OCI-LY3 (cell line): ENCODE measurements around the gene ECHDC1.

Experiments used
- H2AFZ ChIP-seq: fragments of 200-600, 300-600 bp; shearing (Covaris generic); 2 replicates; pipeline ENCODE4 v1.6.0; 2014; ENCODE audit warnings: antibody characterized with exemption, low read depth, low read length
- H3K27ac ChIP-seq: fragments of 200-600, 300-600 bp; sonication (generic); 2 replicates; pipeline ENCODE4 v1.5.1; 2014; ENCODE audit warnings: mild to moderate bottlenecking, low read length, moderate library complexity, mixed read lengths
- H3K27me3 ChIP-seq: fragments of 200-600, 300-600 bp; sonication (generic); 2 replicates; pipeline ENCODE4 v1.6.1; 2014; ENCODE audit warnings: low read depth, low read length, mixed read lengths
- H3K36me3 ChIP-seq: fragments of 200-600, 300-600 bp; sonication (generic); replicated peaks from 2 replicates; pipeline ENCODE3; 2014; ENCODE audit warnings: low read depth, low read length, mixed read lengths
- H3K4me1 ChIP-seq: fragments of 300-600, 200-600 bp; sonication (generic); 2 replicates; pipeline ENCODE4 v1.6.1; 2014; ENCODE audit warnings: low read length, mixed read lengths
- H3K4me2 ChIP-seq: fragments of 200-600, 300-600 bp; sonication (generic); 2 replicates; pipeline ENCODE4 v1.6.1; 2014; ENCODE audit warnings: low read length, mixed read lengths
- H3K4me3 ChIP-seq: fragments of 300-600, 200-600 bp; sonication (generic); 2 replicates; pipeline ENCODE4 v1.5.1; 2014; ENCODE audit warnings: antibody characterized with exemption, mild to moderate bottlenecking, low read length, moderate library complexity
- H3K79me2 ChIP-seq: fragments of 300-600, 200-600 bp; shearing (Covaris generic); 2 replicates; pipeline ENCODE4 v1.6.1; 2014; ENCODE audit warnings: mild to moderate bottlenecking, low read length, mixed read lengths
- H3K9ac ChIP-seq: fragments of 300-600, 200-600 bp; shearing (Covaris generic); 2 replicates; pipeline ENCODE4 v1.6.0; 2014; ENCODE audit warnings: mild to moderate bottlenecking, low read length, moderate library complexity
- H3K9me3 ChIP-seq: fragments of 200-600, 300-600 bp; shearing (Covaris generic); 2 replicates; pipeline ENCODE4 v1.6.1; 2014; ENCODE audit warnings: low read length, mixed read lengths; ENCODE audit not compliant: insufficient read depth
- H4K20me1 ChIP-seq: fragments of 200-600, 300-600 bp; sonication (generic); 2 replicates; pipeline ENCODE4 v1.6.1; 2016; ENCODE audit warnings: low read length, mixed read lengths; ENCODE audit not compliant: insufficient read depth
- CTCF ChIP-seq: fragments of 200-600, 300-600 bp; sonication (generic); IDR thresholded peaks from 2 replicates; pipeline ENCODE4 v1.5.1; 2014; ENCODE audit warnings: antibody characterized with exemption, low read length, low read depth
- EZH2phosphoT487 ChIP-seq: fragments of 200-600 bp; shearing (Covaris generic); IDR thresholded peaks from 2 replicates; pipeline ENCODE4 v1.6.1; 2018; ENCODE audit warnings: antibody characterized with exemption, mixed run types, low read depth

ECHDC1 gene

GRCh38 chr6:127290391-127291265, 52.8 kb downstream of the ECHDC1 start:
- H3K9me3 ChIP-seq = no peaks in the 10 kb centered on the region
- no peaks in the 10 kb centered on the region for H3K79me2 ChIP-seq
- H4K20me1 ChIP-seq = peaks cover 32% of the 10 kb centered on the region
- no peaks in the 10 kb centered on the region for H3K27me3 ChIP-seq
- H3K4me3 ChIP-seq = no peak overlapping the region
- H3K9ac ChIP-seq = no peak overlapping the region
- H3K4me1 ChIP-seq = peaks cover 26% of the 10 kb centered on the region
- H2AFZ ChIP-seq = no peak overlapping the region
- H3K27ac ChIP-seq = no peak overlapping the region
- H3K36me3 ChIP-seq = peaks cover 15% of the 10 kb centered on the region
- peak overlapping the region; percentile 52; the same call in 1 of the 2 replicates for H3K4me2 ChIP-seq
- no peak for TF ChIP-seq CTCF
- TF ChIP-seq EZH2phosphoT487 = no peak

GRCh38 chr6:127289934-127290333, 53.5 kb downstream of the ECHDC1 start:
- TF ChIP-seq EZH2phosphoT487 = no peak
- no peak for TF ChIP-seq CTCF
- no peak overlapping the region for H3K4me3 ChIP-seq
- no peak overlapping the region for H3K27ac ChIP-seq
- peaks cover 15% of the 10 kb centered on the region for H3K36me3 ChIP-seq
- H3K4me2 ChIP-seq = no peak overlapping the region
- H3K27me3 ChIP-seq = no peaks in the 10 kb centered on the region
- H2AFZ ChIP-seq = no peak overlapping the region
- H3K4me1 ChIP-seq = peaks cover 26% of the 10 kb centered on the region
- no peaks in the 10 kb centered on the region for H3K9me3 ChIP-seq
- H4K20me1 ChIP-seq = peaks cover 32% of the 10 kb centered on the region
- no peak overlapping the region for H3K9ac ChIP-seq
- H3K79me2 ChIP-seq = no peaks in the 10 kb centered on the region

GRCh38 chr6:127288705-127289104, 54.7 kb downstream of the ECHDC1 start:
- H3K4me1 ChIP-seq = peaks cover 26% of the 10 kb centered on the region
- no peaks in the 10 kb centered on the region for H3K9me3 ChIP-seq
- peaks cover 18% of the 10 kb centered on the region for H3K36me3 ChIP-seq
- H3K4me2 ChIP-seq = no peak overlapping the region
- TF ChIP-seq CTCF (no peak), EZH2phosphoT487 (no peak)
- no peaks in the 10 kb centered on the region for H3K27me3 ChIP-seq
- no peak overlapping the region for H3K27ac ChIP-seq
- no peak overlapping the region for H3K4me3 ChIP-seq
- H2AFZ ChIP-seq = no peak overlapping the region
- H4K20me1 ChIP-seq = peaks cover 32% of the 10 kb centered on the region
- no peaks in the 10 kb centered on the region for H3K79me2 ChIP-seq
- H3K9ac ChIP-seq = no peak overlapping the region

- H3K27ac ChIP-seq = no peak overlapping the region
- H3K9me3 ChIP-seq = no peaks in the 10 kb centered on the region
- no peak overlapping the region for H3K4me2 ChIP-seq
- H3K9ac ChIP-seq = no peak overlapping the region
- no peak overlapping the region for H2AFZ ChIP-seq
- peaks cover 8% of the 10 kb centered on the region; the same call in 1 of the 2 replicates for H3K79me2 ChIP-seq
- TF ChIP-seq CTCF (no peak), EZH2phosphoT487 (no peak)
- peaks cover 10% of the 10 kb centered on the region for H3K4me1 ChIP-seq
- peaks cover 7% of the 10 kb centered on the region for H4K20me1 ChIP-seq
- H3K27me3 ChIP-seq = no peaks in the 10 kb centered on the region
- H3K36me3 ChIP-seq = peaks cover 19% of the 10 kb centered on the region
- no peak overlapping the region for H3K4me3 ChIP-seq
Measured at GRCh38 chr6:127282184-127282583, 61.2 kb downstream of the ECHDC1 start.
